Heart left ventricle (tissue), 13 donors: ENCODE data around the gene MIB1.

Experiments
- CTCF ChIP-seq, 12 donors: fragments of 200-600 bp; sonication (generic) in 4 of 12; IDR thresholded peaks; one replicate each; pipeline versions ENCODE4 v1.5.0 to v1.8.0; 2018 to 2022; ENCODE audit warnings: antibody characterized with exemption in 12 of 12, mild to moderate bottlenecking in 5 of 12
- POLR2A ChIP-seq, 2 donors: fragments of 450-650 bp; IDR thresholded peaks; one replicate each; pipeline ENCODE4 v1.6.1; 2017; ENCODE audit warnings: antibody characterized with exemption in 2 of 2, mild to moderate bottlenecking in 2 of 2, moderate library complexity in 2 of 2
- donor health status: ischemic (EF 13 %, LVEDD 7.1; RV severe dilation, severe dysfunction).
- donor health status: DM: no; HTN: yes; CAD: no.
- donor health status: DM: no; HTN: no; CAD: no.
- donor health status: ischemic (EF 25% LVEDD 6.9; RV normal size, moderate dysfunction).
- donor health status: ischemic (EF 25% LVEDD 5.7; RV mildly dilated, moderate dysfunction).
- donor health status: ischemic (EF 35%, LVEDD 5.7; RV mildly dilated, moderate dysfunction).
- donor health status: nonischemic (EF 11% LVEDD 7.7; RV severe dilation, severe dysfunction).
- donor health status: DM: yes; HTN: yes; CAD: no.
- donor health status: PGD.
- donor health status: ischemic (EF 29% LVEDD 5.4; RV normal size, mild dysfunction).
- donor health status: nonischemic (EF 23%, LVEDD 6.1; RV moderate dilation, normal function).

GRCh38 chr18:21808185-21808584, 67.6 kb downstream of the MIB1 start:
- TF ChIP-seq POLR2A (IDR thresholded peaks at IDR 0.05) (no peak), CTCF (IDR thresholded peaks at IDR 0.05) (no peak)
